HG03064 (cell line): Measurements from ENCODE around the gene SIGLEC14.

Source experiments
- ATAC-seq: cut with Tn5 transposase; IDR thresholded peaks from one replicate; pipeline ENCODE4 v1.9.1; 2021; ENCODE audit warnings: low read depth; ENCODE audit not compliant: unreplicated experiment

Gene SIGLEC14

DNA sequence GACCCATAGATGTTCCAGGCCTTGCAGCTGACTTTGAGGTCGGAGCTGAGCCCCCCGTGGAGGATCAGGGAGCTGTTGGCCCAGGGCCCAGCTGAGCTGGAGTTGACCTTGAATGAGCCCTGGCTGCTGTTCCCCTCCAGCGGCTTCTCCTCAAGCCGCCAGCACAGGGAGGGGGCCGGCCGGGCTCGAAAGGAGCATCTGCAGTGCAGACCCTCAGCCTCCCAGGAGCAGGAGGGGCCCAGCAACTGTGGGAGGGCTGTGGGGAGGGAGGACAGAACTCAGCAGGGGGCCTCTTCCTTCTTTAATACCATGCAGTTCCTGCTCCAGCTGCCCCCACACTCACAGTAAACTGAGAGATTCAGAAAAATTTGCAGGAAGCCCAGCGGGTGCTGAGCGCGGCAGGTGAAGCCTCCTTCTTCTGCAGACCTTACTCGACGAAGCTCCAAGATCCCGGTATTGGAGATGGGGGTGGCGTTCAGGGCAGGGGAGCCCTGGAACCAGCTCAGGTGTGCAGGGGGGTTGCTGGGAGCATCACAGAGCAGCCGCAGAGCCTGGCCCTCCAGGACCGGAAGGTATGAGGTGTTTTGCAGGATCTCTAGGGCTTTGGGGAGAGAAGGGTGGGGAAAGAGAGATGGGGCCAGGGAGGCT, 19.0 kb downstream of the SIGLEC14 start:
- ATAC-seq = no peak

DNA sequence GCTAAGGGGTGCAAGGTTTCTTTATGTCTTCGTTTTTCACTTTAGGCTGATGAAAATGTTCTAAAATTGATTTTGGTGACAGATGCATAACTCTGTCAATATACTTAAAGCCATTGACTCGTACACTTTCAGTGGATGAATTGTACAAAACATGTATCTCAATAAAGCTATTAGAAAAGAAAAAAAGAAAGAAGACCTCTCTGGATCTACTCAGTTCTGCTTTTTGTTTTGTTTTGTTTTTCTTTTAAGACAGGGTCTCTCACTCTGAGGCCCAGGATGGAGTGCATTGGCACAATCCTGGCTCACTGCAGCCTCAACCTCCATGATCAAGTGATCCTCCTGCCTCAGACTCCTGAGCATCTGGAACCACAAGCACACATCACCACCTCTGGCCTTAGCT, 19.9 kb downstream of the SIGLEC14 start:
- ATAC-seq = no peak

DNA sequence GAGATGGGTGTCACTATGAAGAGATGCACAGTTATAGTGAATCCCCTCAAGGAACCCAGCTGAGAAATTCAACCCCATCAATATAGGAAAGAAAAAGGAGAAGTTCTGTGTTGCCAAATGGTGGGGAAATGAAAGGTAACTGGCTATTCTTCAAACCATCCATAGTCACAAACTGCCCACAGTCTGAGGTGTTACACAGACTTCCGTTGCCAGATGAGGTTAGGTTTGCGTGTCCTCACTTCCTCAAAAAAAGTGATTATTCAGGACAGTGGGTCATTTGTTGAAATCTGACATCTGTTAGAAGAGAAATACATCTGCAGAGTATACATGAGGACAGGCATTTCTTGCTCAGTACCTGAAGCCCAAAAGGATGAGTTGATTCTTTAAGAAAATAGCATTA, 25.4 kb downstream of the SIGLEC14 start:
- ATAC-seq = no peak

GRCh38 chr19:51615991-51616390, 30.6 kb downstream of the SIGLEC14 start:
- ATAC-seq = no peak

DNA sequence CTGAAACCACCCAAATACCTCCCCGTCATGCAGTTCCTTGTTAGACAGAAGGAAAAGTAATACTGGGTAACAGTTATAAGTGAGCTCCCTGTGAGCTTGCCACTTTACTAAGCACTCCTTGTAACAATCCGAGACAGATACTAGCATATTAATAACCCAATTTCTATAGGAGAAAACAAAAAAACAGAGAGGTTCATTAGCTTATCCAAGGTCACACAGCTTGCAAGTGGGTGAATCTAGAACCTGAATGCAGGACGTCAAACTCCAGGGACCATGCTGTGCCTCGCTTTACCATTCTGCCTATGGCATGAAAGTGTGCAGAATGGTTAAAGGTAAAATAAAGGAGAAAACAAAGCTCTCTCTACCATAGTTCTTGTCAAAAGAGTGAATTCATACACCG, 31.8 kb downstream of the SIGLEC14 start:
- ATAC-seq = no peak

DNA sequence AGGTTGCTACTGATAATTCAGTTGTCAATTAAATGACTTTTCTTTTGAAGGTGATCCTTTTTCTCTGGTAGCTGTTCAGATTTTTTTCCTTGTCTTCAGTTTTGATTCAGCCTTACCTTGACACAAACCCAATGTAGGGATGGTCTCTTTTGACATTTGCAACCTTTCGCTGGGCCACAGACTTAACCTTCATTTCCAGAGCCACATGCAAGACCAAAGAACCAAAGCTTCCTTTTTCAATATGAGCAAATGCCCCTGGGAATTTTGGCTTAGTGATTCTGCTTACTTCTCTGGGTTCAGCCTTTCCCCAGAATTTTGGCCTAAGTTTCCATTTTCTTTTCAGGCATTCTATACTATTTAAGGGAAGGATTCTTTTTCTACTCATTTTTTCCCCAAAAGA, 36.0 kb downstream of the SIGLEC14 start:
- ATAC-seq = no peak

GRCh38 chr19:51607920-51608562, 38.6 kb downstream of the SIGLEC14 start:
- ATAC-seq = no peak

GRCh38 chr19:51607077-51607476, 39.5 kb downstream of the SIGLEC14 start:
- ATAC-seq = peak; percentile 71

- no peak for ATAC-seq
Observed at GRCh38 chr19:51602189-51602854, 44.3 kb downstream of the SIGLEC14 start.

- ATAC-seq = no peak
Observed at GRCh38 chr19:51600940-51601580, 45.6 kb downstream of the SIGLEC14 start.

- ATAC-seq = no peak
Observed at GRCh38 chr19:51599084-51599483, 47.5 kb downstream of the SIGLEC14 start.

DNA sequence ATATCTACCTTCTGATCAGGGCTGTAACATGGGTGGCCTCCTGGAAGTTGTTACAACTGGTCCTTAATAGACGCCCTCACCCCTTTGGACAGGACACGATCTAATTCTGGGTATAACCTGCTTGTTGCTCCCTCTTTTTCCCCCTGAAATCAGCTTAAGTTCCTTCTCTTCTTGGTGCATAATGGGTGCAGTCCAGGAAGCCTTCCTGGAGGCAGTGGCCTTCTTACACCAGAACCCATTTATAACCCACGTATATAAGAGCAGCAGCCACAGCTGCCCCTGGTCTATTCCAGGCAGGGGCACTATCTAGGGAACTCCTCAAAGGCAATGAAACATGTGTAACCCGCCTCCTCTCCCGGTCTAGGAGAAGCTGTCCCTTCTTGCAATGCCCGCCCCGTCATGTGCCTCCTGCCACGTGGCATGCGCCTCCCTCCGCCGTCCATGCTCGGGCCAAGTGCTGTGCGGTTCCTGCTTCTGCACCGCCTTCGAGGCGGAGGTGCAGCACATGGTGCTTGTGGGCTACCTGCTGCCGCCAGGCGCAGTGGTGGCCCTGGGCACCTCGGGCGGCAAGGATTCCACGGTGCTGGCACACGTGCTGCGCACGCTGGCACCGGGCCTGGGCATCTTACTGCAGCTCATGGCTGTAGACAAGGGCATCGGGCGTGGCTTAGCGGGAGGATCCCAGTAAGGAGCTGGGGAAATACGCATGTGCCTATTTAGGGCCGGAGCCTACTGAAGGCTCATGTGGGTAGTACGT, 48.3 kb downstream of the SIGLEC14 start:
- no peak for ATAC-seq

DNA sequence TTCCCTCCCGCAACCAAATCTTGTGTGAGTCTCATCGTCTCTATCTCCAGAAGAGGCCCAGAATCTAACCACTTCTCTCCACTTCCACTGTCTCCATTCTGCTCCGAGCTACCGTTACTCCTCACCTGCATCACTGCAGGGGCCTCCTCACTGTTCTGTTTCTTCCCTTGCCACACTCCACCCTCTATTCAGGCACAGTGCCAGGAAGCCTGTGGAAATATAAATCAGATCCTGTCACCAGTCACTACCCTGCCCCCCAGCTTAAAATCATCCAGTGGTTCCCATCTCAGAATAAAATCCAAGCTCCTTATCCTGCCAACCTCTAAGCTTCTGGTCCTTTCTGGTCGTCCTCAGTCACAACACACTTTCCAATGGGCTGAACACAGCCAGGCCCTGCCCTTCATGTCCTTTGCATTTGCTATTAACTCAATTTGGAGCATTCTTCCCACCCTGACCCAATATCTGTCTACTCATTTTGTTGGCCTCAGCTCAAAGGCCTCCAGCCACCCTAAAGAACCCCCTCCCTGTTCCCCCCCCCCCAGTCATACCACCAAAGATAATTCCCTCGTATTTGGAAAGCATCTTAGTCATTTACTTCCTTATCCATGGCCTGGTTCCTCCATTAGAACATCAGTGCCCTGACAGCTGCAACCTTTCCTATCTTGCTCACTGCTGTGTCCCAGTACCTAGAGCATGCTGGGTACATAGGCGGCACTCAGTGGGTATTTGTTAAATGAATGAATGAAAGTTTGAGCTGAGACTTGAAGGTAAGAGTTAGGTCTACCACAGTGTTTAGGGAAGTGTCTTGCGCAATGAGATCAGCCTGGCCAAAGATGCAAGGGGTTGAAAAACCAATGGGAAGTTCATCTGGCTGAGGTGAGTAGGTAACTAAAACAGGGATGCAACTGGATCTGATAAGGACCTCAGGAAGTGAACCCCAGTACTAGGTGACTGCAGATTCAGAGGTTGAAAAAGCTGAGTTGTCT, 51.1 kb downstream of the SIGLEC14 start:
- ATAC-seq = no peak

DNA sequence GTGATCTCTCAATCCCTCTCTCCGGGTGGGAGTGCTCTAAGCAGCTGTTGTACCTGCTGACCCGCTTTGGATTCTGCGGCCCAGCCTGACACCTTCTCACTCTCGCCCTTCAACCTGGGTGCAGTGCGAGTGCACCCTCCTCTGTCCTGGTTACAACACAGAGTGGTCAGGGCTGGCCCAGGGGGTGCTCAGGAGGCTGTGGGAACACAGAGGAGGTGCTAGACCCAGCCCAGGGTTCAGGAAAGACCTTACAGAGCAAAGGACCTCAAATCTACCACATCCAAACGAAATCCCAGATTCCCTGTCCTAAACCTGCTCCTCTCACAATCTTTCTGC, 51.9 kb downstream of the SIGLEC14 start:
- ATAC-seq = no peak

- peak; percentile 80 for ATAC-seq
Observed at GRCh38 chr19:51593969-51594773, 52.5 kb downstream of the SIGLEC14 start.

- ATAC-seq = no peak
Observed at GRCh38 chr19:51593138-51593890, 53.3 kb downstream of the SIGLEC14 start.
